IPS-15b (cell line): ENCODE data around the gene SNTB2.
"Not testable (repeated sequence)": the region's sequence is repeated elsewhere in the genome, so short reads cannot be mapped to it uniquely, and the experiment has no call there.

Experiments used
- H3K27me3 ChIP-seq: one replicate; pipeline ENCODE4 v1.6.1; 2013; ENCODE audit warnings: low read length; ENCODE audit not compliant: control insufficient read depth, insufficient read depth
- H3K36me3 ChIP-seq: one replicate; pipeline ENCODE4 v1.6.1; 2013; ENCODE audit warnings: low read length; ENCODE audit not compliant: control insufficient read depth, insufficient read depth
- H3K4me1 ChIP-seq: one replicate; pipeline ENCODE4 v1.6.1; 2013; ENCODE audit warnings: mild to moderate bottlenecking, low read length; ENCODE audit not compliant: control insufficient read depth, insufficient read depth
- H3K4me3 ChIP-seq: one replicate; pipeline ENCODE4 v1.5.1; 2013; ENCODE audit warnings: low read depth, low read length
- H3K9ac ChIP-seq: one replicate; pipeline ENCODE4 v1.6.1; 2013; ENCODE audit warnings: low read depth, mild to moderate bottlenecking, low read length
- H3K9me3 ChIP-seq: one replicate; pipeline ENCODE4 v1.6.1; 2013; ENCODE audit warnings: mild to moderate bottlenecking, low read length; ENCODE audit not compliant: control insufficient read depth, insufficient read depth

The SNTB2 gene

GRCh38 chr16:69186642-69187445 lies at the start of gene SNTB2:
SNTB2 (plus strand) TSS chr16:69187164; CDS start chr16:69187167, 3 bp downstream.
- Histone ChIP-seq H3K36me3 (no peaks in the 10 kb centered on the region), H3K4me1 (peaks cover 4% of the 10 kb centered on the region), H3K27me3 (no peaks in the 10 kb centered on the region), H3K9me3 (no peaks in the 10 kb centered on the region), H3K4me3 (peak within 1 kb of the TSS; percentile 88), H3K9ac (peak within 1 kb of the TSS; percentile 73)

DNA sequence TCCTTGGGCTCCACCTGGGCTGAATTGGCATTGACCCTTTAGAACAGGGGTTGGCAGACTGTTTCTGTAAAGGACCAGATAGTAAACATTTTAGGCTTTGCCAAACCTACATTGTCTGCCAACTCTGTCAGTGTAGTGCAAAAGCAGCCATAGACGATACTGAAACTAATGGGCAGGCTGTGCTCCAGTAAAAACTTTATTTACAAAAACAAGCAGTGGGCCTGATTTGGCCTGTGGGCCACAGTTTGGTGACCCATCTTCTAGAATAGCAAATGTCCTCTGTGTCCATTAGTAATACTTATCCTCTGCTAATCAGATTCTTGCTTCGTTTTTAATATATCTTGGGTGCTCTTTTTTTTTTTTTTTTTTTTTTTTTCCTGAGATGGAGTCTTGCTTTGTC lies 48.4 kb upstream of the SNTB2 start:
- H3K9ac ChIP-seq, result no peak overlapping the region

DNA sequence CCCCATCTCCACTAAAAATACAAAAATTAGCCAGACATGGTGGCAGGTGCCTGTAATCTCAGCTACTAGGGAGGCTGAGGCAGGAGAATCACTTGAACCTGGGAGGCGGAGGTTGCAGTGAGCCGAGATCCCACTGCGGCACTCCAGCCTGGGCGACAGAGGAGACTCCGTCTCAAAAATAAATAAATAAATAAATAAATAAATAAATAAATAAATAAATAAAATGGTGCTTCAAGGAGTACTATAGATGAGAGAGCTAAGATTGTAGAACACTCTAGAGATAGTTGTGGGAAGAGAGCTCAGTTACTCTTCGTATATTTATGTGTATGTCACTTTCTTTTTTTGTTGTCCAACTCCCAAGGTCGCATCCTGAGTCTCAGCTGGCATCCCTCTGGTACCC lies 47.5 kb upstream of the SNTB2 start:
- H3K27me3 ChIP-seq, H3K4me3 ChIP-seq, H3K4me1 ChIP-seq, H3K9ac ChIP-seq, H3K9me3 ChIP-seq: not testable (repeated sequence)
- H3K36me3 ChIP-seq, result peaks cover 20% of the 10 kb centered on the region

More for the DNA sequence above, 48.4 kb upstream of the SNTB2 start:
- Histone ChIP-seq H3K4me3 (no peak overlapping the region), H3K4me1 (no peaks in the 10 kb centered on the region), H3K27me3 (no peaks in the 10 kb centered on the region), H3K9me3 (no peaks in the 10 kb centered on the region), H3K36me3 (peaks cover 20% of the 10 kb centered on the region)

GRCh38 chr16:69141014-69141413 lies 46.0 kb upstream of the SNTB2 start:
- H3K36me3 ChIP-seq, result peaks cover 20% of the 10 kb centered on the region
- no peaks in the 10 kb centered on the region for H3K9me3 ChIP-seq
- no peaks in the 10 kb centered on the region for H3K4me1 ChIP-seq
- no peaks in the 10 kb centered on the region for H3K27me3 ChIP-seq
- H3K4me3 ChIP-seq, result no peak overlapping the region
- no peak overlapping the region for H3K9ac ChIP-seq

DNA sequence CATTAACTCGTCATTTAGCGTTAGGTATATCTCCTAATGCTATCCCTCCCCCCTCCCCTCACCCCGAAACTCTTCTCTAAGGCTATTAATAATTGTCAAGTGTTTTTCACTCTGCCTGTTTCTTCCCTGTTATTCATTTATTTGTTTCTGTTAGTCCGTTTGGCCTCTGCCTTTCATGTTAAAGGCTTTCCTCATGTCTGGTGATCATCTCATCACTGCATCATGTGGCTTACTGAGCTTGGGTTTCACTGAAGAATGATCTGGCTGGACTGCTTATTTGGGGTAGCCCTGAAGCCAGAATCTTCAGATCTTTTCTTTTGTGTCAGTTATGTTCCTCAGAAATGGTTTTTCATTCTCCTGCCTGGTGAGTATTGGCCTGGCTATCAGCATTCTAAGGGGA lies 45.0 kb upstream of the SNTB2 start:
- no peaks in the 10 kb centered on the region for H3K9me3 ChIP-seq
- H3K27me3 ChIP-seq, result no peaks in the 10 kb centered on the region
- no peak overlapping the region for H3K9ac ChIP-seq
- H3K4me1 ChIP-seq, result no peaks in the 10 kb centered on the region
- peaks cover 23% of the 10 kb centered on the region for H3K36me3 ChIP-seq
- no peak overlapping the region for H3K4me3 ChIP-seq

- no peaks in the 10 kb centered on the region for H3K9me3 ChIP-seq
- no peaks in the 10 kb centered on the region for H3K27me3 ChIP-seq
- no peak overlapping the region for H3K4me3 ChIP-seq
- H3K4me1 ChIP-seq, result no peaks in the 10 kb centered on the region
- H3K36me3 ChIP-seq, result peaks cover 22% of the 10 kb centered on the region
- no peak overlapping the region for H3K9ac ChIP-seq
Observed at GRCh38 chr16:69143116-69143515, 43.8 kb upstream of the SNTB2 start.

- no peaks in the 10 kb centered on the region for H3K27me3 ChIP-seq
- H3K9me3 ChIP-seq, result no peaks in the 10 kb centered on the region
- H3K4me3 ChIP-seq, result no peak overlapping the region
- no peak overlapping the region for H3K9ac ChIP-seq
- no peaks in the 10 kb centered on the region for H3K4me1 ChIP-seq
- H3K36me3 ChIP-seq, result peaks cover 29% of the 10 kb centered on the region
Observed at GRCh38 chr16:69145658-69146057, 41.3 kb upstream of the SNTB2 start.

DNA sequence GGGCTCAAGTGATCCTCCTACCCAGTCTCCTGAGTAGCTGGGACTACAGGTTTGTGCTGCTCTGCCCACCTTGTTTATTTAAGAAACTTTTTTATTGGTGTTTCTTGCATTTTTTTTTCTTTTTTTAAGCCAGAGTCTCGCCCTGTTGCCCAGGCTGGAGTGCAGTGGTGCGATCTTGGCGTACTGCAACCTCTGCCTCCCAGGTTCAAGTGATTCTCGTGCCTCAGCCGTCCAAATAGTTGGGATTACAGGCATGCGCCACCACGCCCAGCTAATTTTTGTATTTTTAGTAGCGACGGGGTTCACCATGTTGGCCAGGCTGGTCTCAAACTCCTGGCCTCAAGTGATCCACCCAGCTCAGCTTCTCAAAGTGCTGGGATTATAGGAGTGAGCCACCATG lies 37.3 kb upstream of the SNTB2 start:
- H3K4me1 ChIP-seq, H3K27me3 ChIP-seq, H3K4me3 ChIP-seq, H3K9me3 ChIP-seq, H3K9ac ChIP-seq: not testable (repeated sequence)
- peaks cover 40% of the 10 kb centered on the region for H3K36me3 ChIP-seq

DNA sequence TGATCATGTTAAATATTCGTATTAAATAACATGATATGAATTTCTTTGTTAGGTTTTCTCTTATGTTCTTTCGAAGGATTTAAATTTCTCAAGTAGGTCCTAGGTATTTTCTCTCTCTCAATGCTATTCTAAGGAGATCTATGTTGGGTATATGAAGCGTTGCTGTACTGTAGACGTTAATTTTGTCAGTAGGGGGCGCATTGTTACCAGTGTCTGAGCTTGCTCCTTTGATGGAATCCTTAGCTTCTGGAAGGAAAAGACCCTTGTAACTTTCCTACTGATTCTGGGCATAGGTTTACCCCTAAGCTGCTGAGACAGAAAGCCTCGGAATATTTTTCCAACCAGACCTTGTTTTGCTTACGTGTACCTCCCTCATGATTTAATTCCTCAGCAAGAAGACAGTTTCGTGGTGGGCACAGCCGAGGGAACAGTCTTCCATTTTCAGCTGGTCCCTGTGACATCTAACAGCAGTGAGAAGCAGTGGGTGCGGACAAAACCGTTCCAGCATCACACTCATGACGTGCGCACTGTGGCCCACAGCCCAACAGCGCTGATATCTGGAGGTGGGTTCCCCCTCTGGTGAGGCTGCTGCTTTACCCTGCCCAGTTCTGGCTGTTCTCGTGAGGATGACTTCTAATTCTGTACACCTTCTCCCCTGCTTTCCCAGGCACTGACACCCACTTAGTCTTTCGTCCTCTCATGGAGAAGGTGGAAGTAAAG lies 36.7 kb upstream of the SNTB2 start:
- Histone ChIP-seq H3K9ac (no peak overlapping the region), H3K36me3 (peaks cover 45% of the 10 kb centered on the region), H3K9me3 (no peaks in the 10 kb centered on the region), H3K4me3 (no peak overlapping the region), H3K27me3 (no peaks in the 10 kb centered on the region), H3K4me1 (no peaks in the 10 kb centered on the region)

DNA sequence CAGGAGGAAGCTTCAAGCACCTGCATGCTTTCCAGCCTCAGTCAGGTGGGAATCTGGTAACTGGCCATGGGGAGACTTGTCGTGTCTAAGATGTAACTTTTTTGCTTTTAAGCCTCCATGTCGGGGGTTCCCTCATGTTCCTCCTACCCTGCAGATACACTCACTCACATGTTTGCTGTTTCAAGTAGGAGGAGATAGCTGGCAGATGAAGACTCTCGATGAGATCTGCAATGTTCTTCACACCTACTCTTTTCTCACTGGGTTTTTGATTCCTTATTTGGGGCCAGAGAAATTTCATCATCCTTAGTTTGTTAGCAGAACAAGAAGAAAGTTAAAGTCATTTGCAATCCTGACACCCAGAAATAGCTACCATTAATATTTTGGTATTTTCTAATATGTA lies 29.8 kb upstream of the SNTB2 start:
- Histone ChIP-seq H3K27me3 (no peaks in the 10 kb centered on the region), H3K4me3 (no peak overlapping the region), H3K9ac (no peak overlapping the region), H3K9me3 (no peaks in the 10 kb centered on the region), H3K36me3 (peaks cover 45% of the 10 kb centered on the region), H3K4me1 (no peaks in the 10 kb centered on the region)

- Histone ChIP-seq H3K27me3 (no peaks in the 10 kb centered on the region), H3K4me3 (no peak overlapping the region), H3K9me3 (no peaks in the 10 kb centered on the region), H3K36me3 (peaks cover 24% of the 10 kb centered on the region), H3K9ac (no peak overlapping the region), H3K4me1 (no peaks in the 10 kb centered on the region)
Observed at GRCh38 chr16:69160192-69160591, 26.8 kb upstream of the SNTB2 start.

DNA sequence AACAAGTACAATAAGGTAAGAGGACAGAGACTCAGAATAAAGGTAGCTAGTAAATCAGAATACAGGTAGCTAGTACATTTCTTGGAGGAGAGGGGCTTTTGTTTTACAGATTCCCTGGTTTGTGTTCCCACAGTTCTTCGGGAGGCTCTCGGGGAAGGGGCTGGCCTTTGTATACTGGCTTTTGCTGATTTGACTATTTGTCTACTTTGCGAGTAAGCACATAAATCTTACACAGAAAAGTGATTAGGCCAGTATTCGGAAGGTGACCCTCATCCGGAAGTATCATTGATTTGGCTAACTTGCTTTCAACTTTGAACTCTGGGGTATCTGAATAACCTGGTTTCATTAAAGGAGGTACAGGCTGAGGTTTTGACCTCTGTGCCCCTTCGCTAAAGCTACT lies 21.4 kb upstream of the SNTB2 start:
- H3K9me3 ChIP-seq, result no peaks in the 10 kb centered on the region
- no peak overlapping the region for H3K4me3 ChIP-seq
- H3K9ac ChIP-seq, result no peak overlapping the region
- H3K27me3 ChIP-seq, result no peaks in the 10 kb centered on the region
- H3K36me3 ChIP-seq, result peaks cover 21% of the 10 kb centered on the region
- H3K4me1 ChIP-seq, result no peaks in the 10 kb centered on the region
